Uterus (tissue), 4 donors: Measurements from ENCODE around the gene ERVFRD-1. TPM values are rescaled to one million over a fixed set of nuclear protein-coding genes. Genes with fewer than 3 reads are reported as not detected.

ENCODE experiments used
- DNase-seq, 2 donors: peaks; one replicate each; pipeline ENCODE4 v3.0.0-alpha.2; 2019 to 2020
- H3K27ac ChIP-seq, 2 donors: fragments of 200-600 bp; sonication (generic); 1 replicate in 1 of 2; 2 replicates in 1 of 2; pipeline ENCODE4 v1.5.1; 2016 to 2018
- H3K27me3 ChIP-seq, 2 donors: fragments of 200-600 bp; sonication (generic); one replicate each; pipeline ENCODE4 v1.5.1; 2018 to 2019; ENCODE audit warnings: control low read depth in 1 of 2
- H3K36me3 ChIP-seq, 2 donors: fragments of 200-600 bp; sonication (generic); one replicate each; pipeline ENCODE4 v1.5.1; 2019; ENCODE audit warnings: control low read depth in 1 of 2
- H3K4me1 ChIP-seq, 2 donors: fragments of 200-600 bp; sonication (generic); one replicate each; pipeline ENCODE4 v1.5.1; 2018 to 2019; ENCODE audit warnings: control low read depth in 1 of 2
- H3K4me3 ChIP-seq, 2 donors: fragments of 200-600 bp; sonication (generic); 1 replicate in 1 of 2; 2 replicates in 1 of 2; pipeline ENCODE4 v1.5.1; 2018 to 2019; ENCODE audit warnings: mild to moderate bottlenecking in 1 of 2
- H3K9me3 ChIP-seq, 2 donors: fragments of 200-600 bp; sonication (generic); one replicate each; pipeline ENCODE4 v1.5.1; 2019; ENCODE audit warnings: control low read depth in 1 of 2
- POLR2A ChIP-seq, 2 donors: fragments of 450-650 bp; IDR thresholded peaks; one replicate each; pipeline ENCODE4 v1.6.1; 2016; ENCODE audit warnings: antibody characterized with exemption in 2 of 2, mild to moderate bottlenecking in 1 of 2, moderate library complexity in 1 of 2
- intact Hi-C: fragments of 100-400 bp; cut with DNase I; formaldehyde crosslinking; loops from one replicate; pipeline ENCODE4 v1.15.1; 2023; ENCODE audit warnings: low total_unique reads
- total RNA-seq, 4 donors: library from RNA; depleted of rRNA in 3 of 4; stranded (reverse); fragments of >200 nt in 3 of 4; gene quantifications; one replicate each; pipeline versions ENCODE4 v1.1.0 to v1.2.4, GENCODE V29; 2014 to 2023
- TF ChIP-seq, protein P1 (sequence below), 4 experiments: fragments of 200-600 bp in 2 of 4; fragments of 450-650 bp in 2 of 4; sonication (generic) in 2 of 4; IDR thresholded peaks; one replicate each; pipeline ENCODE4 v1.5.1; 2016 to 2019; ENCODE audit warnings: antibody characterized with exemption in 4 of 4, mild to moderate bottlenecking in 2 of 4, moderate library complexity in 1 of 4
- donor health status: DM: yes; HTN: yes; CAD: no.

Gene ERVFRD-1
- total RNA-seq, 4 donors from 2014 or later = 0.14 to 0.21 TPM; not detected in 2

DNA sequence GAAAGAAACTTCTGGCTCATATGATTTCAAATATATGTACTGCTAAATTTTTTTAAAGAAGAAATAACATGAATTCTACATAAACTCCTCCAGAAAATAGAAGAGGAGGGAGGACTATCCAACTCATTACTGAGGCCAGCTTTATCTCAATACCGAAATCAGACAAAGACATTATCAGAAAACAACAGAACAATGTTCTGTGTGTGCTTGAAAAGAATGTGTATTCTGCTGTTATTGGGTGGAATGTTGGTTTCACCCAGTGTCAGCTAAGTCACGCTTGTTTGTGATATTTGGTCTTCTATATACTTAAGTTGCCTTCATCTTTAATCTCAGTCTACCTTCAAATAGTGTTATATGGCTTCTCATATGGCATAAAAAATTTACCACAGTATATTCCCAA, 48.8 kb downstream of the ERVFRD-1 start:
- H3K4me1 ChIP-seq = no peaks in the 10 kb centered on the region
- no peak for DNase-seq
- no peaks in the 10 kb centered on the region for H3K36me3 ChIP-seq
- TF ChIP-seq POLR2A (IDR thresholded peaks at IDR 0.05) = no peak
- TF ChIP-seq, protein P1, sequence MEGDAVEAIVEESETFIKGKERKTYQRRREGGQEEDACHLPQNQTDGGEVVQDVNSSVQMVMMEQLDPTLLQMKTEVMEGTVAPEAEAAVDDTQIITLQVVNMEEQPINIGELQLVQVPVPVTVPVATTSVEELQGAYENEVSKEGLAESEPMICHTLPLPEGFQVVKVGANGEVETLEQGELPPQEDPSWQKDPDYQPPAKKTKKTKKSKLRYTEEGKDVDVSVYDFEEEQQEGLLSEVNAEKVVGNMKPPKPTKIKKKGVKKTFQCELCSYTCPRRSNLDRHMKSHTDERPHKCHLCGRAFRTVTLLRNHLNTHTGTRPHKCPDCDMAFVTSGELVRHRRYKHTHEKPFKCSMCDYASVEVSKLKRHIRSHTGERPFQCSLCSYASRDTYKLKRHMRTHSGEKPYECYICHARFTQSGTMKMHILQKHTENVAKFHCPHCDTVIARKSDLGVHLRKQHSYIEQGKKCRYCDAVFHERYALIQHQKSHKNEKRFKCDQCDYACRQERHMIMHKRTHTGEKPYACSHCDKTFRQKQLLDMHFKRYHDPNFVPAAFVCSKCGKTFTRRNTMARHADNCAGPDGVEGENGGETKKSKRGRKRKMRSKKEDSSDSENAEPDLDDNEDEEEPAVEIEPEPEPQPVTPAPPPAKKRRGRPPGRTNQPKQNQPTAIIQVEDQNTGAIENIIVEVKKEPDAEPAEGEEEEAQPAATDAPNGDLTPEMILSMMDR (IDR thresholded peaks at IDR 0.05) = no peak
- intact Hi-C loops = no loop called here
- H3K27me3 ChIP-seq = no peaks in the 10 kb centered on the region
- no peak overlapping the region for H3K4me3 ChIP-seq
- no peaks in the 10 kb centered on the region for H3K9me3 ChIP-seq
- no peak overlapping the region for H3K27ac ChIP-seq

DNA sequence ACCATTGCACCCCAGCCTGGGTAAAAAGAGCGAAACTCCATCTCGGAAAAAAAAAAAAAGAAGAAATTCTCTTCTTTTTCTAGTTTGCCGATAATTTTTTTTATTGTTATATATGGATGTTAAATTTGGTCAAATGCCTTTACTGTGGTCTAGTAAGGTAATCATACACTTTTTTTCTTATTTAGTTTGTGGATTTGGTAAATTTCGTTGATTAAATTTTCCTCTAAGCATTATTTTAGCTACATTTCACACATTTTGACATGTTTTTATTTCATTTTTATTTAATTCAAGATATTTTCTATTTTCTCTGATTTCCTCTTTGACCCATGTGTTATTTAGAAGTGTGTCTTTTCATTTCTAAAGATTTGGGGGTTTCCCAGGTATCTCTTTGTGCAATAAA, 49.4 kb downstream of the ERVFRD-1 start:
- no peaks in the 10 kb centered on the region for H3K9me3 ChIP-seq
- intact Hi-C loops = no loop called here

DNA sequence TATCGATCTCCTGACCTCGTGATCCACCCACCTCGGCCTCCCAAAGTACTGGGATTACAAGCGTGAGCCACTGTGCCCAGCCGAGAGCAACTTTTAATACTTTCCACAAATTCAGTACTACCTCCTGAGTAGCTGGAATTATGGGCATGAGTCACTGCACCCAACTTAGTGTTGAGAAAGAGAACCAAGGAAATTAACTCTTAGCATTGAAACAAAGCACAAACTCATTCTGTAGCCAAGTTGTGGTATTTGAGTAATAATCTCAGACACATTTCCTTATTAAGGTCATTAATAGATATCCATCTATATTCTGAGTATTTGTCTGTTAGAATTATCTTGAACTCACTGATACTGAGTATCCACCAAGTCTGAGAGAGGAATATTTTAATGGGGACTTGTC, 53.1 kb downstream of the ERVFRD-1 start:
- Histone ChIP-seq H3K27ac (no peak overlapping the region), H3K36me3 (no peaks in the 10 kb centered on the region), H3K4me1 (no peaks in the 10 kb centered on the region), H3K4me3 (no peak overlapping the region), H3K9me3 (no peaks in the 10 kb centered on the region), H3K27me3 (no peaks in the 10 kb centered on the region)
- no peak for DNase-seq
- intact Hi-C loops = no loop called here
- TF ChIP-seq, protein P1 (IDR thresholded peaks at IDR 0.05) = no peak
- no peak for TF ChIP-seq POLR2A (IDR thresholded peaks at IDR 0.05)

More for the DNA sequence above, 49.4 kb downstream of the ERVFRD-1 start:
- H3K4me3 ChIP-seq = no peak overlapping the region
- no peak overlapping the region for H3K27ac ChIP-seq
- no peaks in the 10 kb centered on the region for H3K4me1 ChIP-seq
- H3K27me3 ChIP-seq = no peaks in the 10 kb centered on the region
- no peaks in the 10 kb centered on the region for H3K36me3 ChIP-seq
- TF ChIP-seq POLR2A (IDR thresholded peaks at IDR 0.05) = no peak
- TF ChIP-seq, protein P1 (IDR thresholded peaks at IDR 0.05) = no peak
- no peak for DNase-seq

DNA sequence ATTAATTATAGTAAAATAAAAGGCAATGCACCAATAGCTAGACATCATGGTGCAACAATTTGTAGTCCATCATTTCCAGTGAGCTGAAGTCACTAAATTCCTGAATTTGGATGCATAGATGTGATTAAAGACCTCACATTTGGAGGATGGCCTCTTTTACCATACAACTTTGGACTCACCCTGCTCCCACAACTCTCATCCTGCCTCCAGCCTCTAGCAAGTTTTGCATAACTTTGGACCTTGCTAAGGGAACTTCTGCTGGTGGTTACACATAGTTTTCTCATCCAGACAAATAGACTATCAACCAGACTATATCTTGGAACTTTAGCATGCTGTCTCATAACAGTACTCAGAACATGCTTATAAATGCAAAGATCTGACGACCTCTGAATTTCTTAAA, 54.7 kb downstream of the ERVFRD-1 start:
- no peak overlapping the region for H3K4me3 ChIP-seq
- H3K27me3 ChIP-seq = no peaks in the 10 kb centered on the region
- intact Hi-C loops = no loop called here
- H3K27ac ChIP-seq = no peak overlapping the region
- no peaks in the 10 kb centered on the region for H3K36me3 ChIP-seq
- DNase-seq = no peak
- no peak for TF ChIP-seq POLR2A (IDR thresholded peaks at IDR 0.05)
- TF ChIP-seq, protein P1 (IDR thresholded peaks at IDR 0.05) = no peak
- no peaks in the 10 kb centered on the region for H3K9me3 ChIP-seq
- H3K4me1 ChIP-seq = no peaks in the 10 kb centered on the region

DNA sequence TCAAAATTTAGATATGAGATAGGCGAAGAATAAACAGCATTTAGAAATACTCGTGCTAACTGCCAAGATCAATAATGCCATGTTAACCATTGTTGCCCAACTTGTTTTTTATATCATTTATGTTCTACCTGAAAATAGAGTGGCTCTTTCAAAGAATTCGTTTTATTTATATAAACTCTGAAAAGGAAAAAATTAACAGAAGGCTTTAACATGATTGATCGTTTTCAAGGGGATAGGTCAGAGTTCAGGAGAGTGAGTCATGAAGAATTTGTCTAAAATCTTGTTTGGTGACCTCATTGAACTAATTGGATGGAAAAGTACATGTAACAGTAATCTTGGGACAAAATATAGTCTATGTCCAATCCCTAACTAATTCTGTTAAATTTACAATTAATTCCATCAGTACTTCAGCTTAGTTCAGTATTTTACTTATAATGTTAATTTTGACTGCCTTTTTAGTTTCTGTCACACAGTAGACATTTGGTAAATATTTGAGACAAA, 56.3 kb downstream of the ERVFRD-1 start:
- no peak for DNase-seq
- intact Hi-C loops = no loop called here
- TF ChIP-seq, protein P1 (IDR thresholded peaks at IDR 0.05) = no peak
- no peak for TF ChIP-seq POLR2A (IDR thresholded peaks at IDR 0.05)
- Histone ChIP-seq H3K4me1 (no peaks in the 10 kb centered on the region), H3K4me3 (no peak overlapping the region), H3K27ac (no peak overlapping the region), H3K27me3 (no peaks in the 10 kb centered on the region), H3K9me3 (no peaks in the 10 kb centered on the region), H3K36me3 (no peaks in the 10 kb centered on the region)
